Right kidney (tissue), 1 donor: ENCODE data around the gene EDN1.
"Not testable (repeated sequence)": the region's sequence is repeated elsewhere in the genome, so short reads cannot be mapped to it uniquely, and the experiment has no call there.

ENCODE experiments used
- DNase-seq: peaks from one replicate; pipeline ENCODE4 v3.0.0-alpha.2; 2016

EDN1 gene

DNA sequence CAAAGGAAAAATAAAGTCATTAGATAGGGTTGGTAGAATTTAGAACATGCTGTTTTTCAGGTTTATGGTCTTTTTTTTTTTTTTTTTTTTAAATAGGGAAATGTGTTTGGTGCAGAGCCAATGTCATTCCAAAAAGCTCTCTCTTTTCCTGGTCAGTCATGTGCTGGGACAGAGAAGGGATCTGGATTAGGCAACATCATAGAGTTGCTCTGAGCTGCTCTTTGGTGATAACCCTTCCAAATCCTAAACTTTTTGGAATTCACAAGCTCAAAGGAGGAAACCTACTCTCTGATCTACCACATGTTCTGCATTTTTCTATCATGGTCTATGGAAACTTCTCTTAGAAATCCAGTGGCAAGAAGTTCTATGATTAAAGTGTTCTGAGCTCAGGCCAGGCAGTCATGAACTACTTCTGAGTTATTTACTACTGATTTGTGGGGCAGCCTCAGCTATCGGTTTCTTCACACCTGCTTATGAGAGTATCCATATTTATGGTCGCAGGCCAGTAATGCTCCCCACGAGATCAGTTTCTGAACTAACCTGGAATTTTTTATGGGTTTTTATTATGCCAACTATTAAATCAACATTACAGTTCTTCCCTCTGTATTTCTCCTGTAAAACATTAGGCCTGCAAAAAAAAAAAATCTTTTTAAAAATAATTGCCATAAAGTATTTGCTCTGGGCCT, 4.8 kb downstream of the EDN1 start:
- no peak for DNase-seq

DNA sequence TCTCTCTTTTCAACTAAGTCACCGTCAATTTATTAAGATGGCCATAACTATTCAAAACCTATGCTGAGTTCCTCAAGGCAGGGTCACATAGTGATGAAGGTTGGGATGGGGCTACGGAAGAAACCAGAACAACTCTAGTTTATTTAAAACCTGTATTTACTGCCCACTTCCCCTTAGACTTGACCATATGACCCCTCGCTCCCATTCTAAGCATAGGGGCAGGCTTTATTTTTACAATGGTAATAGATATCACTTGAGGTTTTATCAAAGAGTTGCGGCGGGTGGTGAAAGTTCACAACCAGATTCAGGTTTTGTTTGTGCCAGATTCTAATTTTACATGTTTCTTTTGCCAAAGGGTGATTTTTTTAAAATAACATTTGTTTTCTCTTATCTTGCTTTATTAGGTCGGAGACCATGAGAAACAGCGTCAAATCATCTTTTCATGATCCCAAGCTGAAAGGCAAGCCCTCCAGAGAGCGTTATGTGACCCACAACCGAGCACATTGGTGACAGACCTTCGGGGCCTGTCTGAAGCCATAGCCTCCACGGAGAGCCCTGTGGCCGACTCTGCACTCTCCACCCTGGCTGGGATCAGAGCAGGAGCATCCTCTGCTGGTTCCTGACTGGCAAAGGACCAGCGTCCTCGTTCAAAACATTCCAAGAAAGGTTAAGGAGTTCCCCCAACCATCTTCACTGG, 5.5 kb downstream of the EDN1 start:
- no peak for DNase-seq

DNA sequence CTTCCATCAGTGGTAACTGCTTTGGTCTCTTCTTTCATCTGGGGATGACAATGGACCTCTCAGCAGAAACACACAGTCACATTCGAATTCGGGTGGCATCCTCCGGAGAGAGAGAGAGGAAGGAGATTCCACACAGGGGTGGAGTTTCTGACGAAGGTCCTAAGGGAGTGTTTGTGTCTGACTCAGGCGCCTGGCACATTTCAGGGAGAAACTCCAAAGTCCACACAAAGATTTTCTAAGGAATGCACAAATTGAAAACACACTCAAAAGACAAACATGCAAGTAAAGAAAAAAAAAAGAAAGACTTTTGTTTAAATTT, 6.1 kb downstream of the EDN1 start:
- DNase-seq: no peak

DNA sequence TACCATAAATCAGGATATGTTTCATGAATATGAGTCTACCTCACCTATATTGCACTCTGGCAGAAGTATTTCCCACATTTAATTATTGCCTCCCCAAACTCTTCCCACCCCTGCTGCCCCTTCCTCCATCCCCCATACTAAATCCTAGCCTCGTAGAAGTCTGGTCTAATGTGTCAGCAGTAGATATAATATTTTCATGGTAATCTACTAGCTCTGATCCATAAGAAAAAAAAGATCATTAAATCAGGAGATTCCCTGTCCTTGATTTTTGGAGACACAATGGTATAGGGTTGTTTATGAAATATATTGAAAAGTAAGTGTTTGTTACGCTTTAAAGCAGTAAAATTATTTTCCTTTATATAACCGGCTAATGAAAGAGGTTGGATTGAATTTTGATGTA, 6.4 kb downstream of the EDN1 start:
- no peak for DNase-seq

DNA sequence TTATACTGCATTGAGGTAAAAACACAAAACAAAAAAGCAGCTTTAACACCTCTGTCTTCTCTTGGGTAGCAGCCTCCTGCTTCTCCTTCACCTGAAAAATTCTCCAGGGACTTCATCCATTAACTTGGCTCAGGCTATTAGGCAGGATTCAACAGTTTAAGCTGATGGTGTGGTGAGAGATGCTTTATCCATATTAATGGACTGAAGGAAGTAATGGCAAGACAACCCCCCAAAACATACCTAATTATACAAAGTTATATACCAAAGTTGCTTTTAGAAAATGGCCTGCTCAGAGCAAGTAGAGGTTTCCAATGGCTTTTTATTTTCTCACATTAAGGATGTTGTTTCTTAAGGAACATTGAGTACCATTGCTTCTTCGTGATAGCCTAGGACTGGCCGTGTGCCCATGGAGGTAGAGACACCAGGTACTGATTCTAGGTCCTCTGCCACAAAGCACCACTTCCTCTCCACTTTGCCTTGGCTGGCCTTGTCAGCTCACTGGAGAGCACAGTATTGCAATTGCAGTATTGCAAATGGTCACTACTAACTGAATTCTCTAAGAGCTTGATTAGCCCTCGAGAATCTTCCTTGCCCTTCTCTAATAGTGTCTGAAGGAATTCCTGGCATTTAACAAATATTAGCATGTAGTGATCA, 7.3 kb downstream of the EDN1 start:
- no peak for DNase-seq

DNA sequence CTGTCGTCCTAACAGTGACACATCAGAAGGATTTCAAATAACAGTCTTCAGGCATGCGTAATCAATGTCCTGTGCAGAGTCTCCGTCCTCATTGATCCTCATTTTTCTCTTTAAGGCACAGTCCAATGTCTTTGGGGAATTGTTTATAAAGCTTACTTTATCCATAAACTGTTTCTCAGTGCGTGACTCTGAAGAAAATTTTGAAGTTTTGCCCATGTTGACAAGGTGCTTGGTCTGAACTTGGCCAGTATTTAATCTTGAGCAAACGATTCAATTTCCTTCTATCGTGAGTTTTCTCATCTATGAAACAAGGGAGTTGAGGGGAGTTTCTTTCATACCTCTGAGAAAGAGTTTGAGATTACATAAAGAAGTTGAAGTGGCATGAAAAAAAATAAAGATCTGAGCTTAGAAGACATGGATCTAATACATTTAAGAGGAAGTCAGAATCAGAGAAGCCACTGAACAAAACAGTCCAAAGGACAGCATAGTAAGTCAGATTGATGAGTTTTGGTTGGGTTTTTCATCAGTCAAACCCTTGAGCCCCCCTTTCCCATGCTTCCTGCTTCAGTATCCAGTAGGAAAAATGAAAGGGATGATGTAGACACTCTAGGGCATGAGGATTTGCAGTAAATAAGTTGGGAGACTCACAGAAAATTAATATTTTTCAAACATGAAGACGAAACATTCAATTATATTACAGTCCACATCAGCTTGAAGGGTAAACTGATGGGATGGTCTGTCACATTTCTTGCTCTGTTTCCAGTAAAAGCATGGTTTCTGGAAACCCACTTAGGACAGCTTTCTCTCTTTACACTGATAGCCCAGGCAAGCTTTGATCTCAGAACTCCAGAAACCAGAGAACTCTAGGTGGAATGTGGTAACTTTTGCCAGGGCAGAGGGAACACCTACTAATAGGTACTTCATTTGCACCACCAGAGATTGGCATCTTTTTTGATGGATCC, 8.1 kb downstream of the EDN1 start:
- DNase-seq: no peak

DNA sequence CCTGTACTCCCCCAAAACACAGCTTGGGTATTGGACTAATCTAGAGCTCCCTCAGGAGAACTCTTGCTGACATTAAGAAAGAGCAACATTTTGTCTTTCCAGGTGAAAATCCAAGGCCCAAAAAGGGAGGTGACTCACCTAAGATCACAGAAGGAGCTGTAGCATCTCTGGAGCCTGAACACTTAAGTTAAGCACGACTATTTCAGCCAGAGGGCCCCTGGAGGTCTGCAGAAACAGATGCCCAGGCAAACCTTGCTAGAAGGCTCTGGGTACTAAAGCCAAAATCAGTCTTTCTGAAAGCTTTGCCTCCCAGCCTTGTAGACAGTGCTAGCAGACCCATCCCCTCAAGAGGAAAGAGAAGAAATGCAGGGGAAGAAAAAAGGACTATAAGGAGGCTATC, 8.8 kb downstream of the EDN1 start:
- DNase-seq: no peak

DNA sequence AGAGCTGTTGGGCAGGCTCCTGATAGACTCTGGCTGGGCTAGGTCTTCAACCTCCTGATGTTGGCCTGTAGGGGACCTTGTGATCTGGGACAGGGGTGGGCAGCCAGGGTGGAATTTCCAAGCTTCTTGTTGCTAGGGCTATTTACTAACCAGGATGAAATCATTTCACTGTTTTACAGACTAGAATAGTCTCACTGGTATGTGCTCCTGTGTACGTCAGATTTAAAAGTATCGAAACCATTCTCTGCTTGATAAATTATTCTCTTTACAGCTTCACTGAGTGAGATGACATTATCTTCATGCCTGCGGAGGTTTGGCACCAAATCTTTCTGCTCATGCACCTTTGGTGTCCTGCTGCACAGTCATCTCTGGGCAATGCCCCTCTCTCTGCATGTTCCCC, 10.9 kb downstream of the EDN1 start:
- no peak for DNase-seq

DNA sequence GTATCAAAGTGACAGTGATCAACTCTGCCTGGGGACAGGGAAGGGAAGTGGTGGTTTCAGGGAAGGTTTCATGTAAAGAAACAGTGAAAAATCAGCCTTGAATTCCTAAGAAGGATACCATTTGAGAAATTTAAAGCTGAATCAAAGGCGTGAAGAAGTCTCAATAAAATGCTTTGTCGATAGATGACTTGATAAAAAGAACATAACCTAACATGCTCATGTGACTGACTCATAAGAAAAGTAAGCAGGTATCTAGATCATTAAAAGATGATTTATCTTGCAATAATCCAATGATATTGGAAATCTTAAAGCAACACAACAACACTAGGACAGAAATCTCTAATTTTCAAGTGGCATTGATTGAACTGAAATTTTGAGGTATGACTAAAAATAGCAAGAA, 14.3 kb downstream of the EDN1 start:
- no peak for DNase-seq

DNA sequence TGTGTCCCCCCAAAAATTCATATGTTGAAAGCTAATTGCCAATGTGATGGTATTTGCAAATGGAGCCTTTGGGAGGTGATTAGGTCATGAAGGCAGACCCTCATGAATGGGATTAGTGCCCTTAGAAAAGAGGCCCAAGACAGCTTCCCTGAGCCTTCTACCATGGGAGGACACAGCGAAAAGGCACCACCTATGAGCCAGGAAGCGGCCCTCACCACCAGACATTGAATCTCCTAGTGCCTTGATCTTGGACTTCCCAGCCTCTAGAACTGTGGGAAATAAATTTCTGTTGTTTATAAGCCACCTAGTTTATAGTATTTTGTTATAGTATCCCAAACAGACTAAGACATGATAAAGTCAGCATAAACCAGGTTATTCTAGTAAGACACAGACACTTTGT, 18.9 kb downstream of the EDN1 start:
- DNase-seq: no peak

DNA sequence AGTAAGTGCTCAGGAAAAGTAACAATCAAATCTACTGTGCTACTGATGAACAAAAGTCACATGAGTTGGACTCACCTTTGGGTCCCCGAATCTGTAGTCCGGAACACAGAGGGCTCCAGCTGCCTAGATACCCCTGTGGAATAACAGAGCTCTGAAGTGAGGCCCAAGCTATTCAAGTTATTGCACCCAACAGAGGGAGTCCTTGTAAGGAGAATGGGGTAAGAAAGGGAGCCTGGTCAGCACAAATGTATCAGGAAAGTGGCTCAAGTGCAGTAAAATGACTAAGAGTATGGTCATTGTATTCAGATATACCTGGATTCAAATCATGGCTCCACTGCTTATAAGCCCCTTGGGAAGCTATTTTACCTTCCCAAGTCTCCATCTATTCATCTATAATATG, 20.9 kb downstream of the EDN1 start:
- no peak for DNase-seq

DNA sequence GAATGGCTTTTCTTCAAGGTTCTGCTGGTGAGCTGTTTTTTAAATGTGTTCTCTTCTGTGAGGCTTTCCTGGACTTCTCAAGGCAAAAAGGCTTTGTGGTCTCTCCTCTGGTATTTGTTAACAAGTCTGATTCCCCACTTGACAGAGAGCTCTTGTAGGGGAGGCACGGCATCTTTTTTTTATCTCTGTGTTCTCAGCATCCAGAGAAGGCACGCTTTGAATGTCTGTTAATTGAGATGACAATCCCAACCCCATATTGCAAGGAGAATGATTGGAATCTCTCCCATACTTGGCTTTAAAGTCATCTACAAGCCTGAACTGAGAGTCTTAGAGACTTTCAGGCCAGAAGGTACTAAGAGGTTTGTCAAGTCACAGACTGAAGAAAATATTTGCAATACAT, 22.6 kb downstream of the EDN1 start:
- DNase-seq: no peak

DNA sequence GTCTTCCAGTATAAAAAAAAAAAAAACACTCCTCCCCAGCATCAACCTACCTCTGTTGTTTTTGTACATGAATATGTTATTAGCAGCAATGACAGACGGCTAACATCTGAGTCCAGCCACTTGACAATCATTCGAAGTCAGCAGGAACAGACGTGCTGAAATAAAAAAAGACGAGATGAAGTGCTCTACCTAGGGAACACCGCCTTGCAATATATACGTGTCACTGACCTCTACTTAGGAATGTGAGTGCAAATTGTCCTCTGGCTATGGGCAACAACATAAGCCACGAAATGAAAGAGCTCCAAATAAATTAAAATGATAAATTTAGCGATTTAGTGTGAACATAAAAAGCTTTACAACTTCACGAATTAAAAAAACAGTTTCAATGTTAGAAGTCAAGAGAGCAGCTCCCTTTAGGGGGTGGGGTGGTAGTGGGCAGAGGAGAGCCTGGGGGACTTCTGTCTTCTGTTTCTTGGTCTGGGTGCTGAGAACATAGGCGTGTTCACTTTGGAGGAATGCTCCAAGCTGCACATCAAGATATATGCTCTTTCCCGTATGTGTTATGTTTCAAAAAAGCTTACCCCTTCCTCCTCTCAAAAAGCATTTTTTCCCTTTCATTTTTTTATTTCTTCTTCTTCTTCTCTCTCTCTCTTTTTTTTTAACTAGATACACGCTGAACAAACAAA, 23.3 kb downstream of the EDN1 start:
- no peak for DNase-seq

DNA sequence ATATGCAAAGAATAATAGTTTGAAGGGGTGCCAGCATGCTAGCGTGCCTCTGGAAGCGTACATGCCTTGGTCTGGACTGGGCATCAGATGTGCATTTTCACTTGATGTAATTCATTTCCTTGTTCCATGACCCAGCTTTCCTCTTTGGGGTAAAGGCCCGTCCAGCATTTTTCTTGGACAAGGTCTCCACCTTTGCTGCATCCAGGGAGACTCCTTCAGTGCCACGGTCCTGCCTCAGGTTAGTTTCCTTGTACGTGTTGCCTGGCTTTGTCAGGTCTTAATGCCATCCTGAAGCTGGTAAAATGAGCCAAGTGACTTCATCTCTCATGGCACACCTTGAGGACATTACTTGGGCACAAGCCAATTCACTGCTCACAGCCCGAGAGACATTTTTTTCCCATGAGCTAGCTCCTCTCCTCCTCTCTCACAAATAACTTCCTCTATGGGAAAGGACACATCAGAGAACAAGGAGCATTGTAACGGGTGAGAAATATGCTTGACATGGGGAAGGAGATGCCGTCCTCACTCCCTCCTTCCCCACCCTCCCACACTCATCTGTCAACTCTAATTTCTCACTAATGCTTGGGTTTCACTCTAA, 23.9 kb downstream of the EDN1 start:
- DNase-seq: no peak

DNA sequence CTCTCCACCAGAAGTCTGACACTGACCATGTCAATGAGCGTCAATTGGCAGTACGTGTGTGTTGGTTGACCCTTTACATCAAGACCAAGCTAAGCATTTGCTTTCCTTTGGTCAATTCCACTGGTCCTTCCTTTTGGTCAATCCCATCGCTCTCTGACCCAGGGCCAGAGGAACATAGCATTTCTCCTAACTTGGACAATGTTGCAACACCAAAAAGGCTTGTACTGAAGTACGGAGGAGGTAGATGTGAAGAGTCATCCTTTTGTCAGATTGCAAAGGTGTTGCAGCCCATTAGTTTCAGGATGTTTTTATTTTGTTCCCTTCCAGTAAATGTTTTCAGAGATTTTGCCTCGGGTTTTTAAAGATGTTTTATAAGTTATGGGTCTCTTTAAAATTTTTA, 24.6 kb downstream of the EDN1 start:
- DNase-seq: no peak

DNA sequence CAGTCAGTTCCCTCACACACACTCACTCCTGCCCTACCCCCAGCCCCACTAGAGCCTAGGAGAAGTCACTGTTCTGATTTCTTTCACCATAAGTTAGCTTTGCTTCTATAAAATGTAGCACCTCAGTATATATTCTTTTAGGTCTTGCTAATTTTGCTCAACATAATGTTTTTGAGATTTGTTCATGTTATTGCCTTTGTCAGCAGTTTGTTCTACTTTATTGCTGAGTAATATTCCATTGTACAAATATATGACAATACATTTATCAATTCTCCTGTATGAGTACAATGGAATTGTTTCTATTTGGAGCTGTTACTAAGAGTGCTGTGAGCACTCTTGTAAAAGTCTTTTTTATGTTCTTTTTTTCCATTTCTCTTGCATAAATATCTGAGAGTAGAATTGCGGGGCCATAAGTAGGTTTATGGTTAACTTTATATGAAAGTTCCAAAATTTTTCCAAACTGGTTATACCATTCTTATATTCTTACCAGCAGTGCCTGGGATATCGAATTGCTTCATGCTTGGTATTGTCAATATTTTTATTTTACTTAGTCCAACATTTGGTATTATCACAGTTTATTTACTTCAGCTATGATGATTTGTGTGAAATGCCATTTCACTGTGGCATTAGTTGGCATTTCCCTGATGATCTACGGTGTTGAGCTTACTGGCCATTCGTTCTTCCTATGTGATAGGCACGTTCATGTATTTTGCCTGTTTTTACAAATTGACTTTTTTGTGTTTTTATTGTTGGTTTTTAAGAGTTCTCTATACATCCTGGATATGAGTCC, 25.3 kb downstream of the EDN1 start:
- DNase-seq: no peak

DNA sequence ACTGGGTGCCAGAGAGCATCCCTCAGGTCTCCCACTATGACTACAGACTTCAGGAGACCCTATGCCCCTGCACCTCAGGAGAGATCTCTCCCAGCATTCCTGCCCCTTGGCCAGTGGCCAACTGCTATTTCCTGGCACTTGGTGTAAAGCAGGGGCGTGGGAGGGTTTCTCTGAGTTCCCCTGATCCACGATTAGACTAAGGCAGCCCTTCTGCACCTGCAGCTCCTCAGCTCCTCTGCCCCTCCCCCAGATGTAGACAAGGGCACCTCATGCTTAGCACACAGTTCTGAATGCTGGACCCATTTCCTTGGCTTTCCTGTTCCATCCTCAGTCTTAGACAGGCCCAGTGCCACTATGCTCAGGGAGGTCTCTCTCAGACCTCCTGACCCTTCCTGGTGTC, 28.6 kb downstream of the EDN1 start:
- no peak for DNase-seq

DNA sequence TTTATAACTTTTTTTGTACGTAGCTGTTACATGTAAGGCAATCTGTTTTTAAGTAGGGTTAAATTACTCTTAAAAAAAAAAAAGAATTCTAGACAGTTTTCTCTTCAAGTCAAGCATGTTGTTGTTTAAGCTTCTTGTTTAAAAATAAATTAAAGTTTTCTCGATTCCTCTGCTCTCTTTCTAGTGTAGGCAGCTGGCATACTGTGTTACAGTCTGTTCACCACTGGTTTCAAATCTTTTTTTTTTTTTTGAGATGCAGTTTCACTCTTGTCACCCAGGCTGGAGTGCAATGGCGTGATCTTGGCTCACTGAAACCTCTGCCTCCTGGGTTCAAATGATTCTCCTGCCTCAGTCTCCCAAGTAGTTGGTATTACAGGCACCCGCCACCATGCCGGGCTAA, 29.9 kb downstream of the EDN1 start:
- not testable (repeated sequence) for DNase-seq

DNA sequence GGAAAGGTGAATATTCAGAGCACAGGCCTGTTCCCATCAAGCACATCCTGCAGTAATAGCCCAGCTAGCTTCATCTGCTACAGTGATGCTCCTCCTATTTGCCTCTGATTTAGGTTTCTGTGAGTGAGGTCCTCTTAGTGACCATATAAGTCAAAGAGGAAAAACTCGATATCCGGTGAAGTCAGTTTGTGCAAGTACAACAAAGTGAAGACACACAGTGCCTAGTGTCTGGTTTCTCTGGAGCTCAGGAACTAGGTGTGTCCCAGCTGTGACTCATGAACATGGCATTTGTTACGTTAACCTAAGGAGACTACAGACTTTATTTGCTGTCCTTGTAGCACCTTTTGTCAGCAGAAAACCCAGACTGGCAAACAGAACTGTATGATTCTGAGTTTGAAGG, 33.9 kb downstream of the EDN1 start:
- no peak for DNase-seq

DNA sequence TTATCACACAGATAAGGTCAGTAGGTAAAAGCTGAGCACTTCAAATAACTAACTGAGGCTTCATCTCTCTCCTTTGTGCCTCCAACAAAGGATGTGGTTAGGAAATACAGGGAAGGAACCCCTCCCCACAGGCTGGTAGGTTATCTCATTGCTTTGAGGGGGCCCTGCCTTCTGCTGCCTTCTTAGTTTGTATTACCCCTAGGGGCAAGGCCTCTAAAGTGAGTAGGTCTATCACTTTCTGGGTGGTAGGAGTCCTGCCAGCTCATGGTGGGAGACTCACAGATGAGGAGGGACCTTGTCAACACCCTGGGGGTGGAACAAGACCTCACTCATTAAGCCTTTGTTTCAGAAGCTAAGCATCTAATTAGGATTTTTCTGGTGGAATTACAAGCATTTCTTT, 34.6 kb downstream of the EDN1 start:
- no peak for DNase-seq

DNA sequence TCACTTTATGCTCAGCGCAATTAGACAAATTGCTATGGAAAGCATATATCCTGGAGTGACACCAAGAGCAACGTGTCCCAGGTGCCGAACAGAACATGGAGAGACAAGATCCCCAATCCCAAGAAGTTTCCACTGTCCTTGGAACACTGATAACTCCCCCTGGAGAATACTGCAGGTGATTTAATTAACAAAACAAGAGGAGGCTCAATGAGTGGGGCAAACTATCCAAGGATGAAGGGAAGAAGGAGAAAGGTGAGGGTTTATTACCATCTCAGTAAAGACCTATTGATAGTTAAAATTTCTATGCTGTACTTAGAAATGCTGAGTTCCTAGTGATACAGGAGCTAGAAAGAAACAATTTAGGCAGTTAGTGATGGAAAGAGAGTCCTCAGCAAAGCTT, 35.7 kb downstream of the EDN1 start:
- no peak for DNase-seq
